Superior temporal gyrus (tissue), 1 donor: Measurements from ENCODE around the gene OR51G1.
"Not testable (repeated sequence)": the region's sequence is repeated elsewhere in the genome, so short reads cannot be mapped to it uniquely, and the experiment has no call there.

Experiments
- DNase-seq: peaks from one replicate; pipeline ENCODE4 v3.0.0-alpha.2; 2016; ENCODE audit errors: extremely low spot score

Gene OR51G1

GRCh38 chr11:4924239-4924638, at the start of gene OR51G1:
TSS of gene OR51G1 (minus strand) at chr11:4924339. CDS start at chr11:4924339, 0 bp downstream.
- no peak for DNase-seq

GRCh38 chr11:4962816-4963215, 38.7 kb upstream of the OR51G1 start:
- DNase-seq = no peak

- DNase-seq = no peak
These were observed 36.7 kb upstream of the OR51G1 start for GRCh38 chr11:4960877-4961276.

GRCh38 chr11:4957396-4957795, 33.3 kb upstream of the OR51G1 start:
- no peak for DNase-seq

GRCh38 chr11:4955613-4956012, 31.5 kb upstream of the OR51G1 start, which contains the start of gene OR51A2:
TSS of gene OR51A2 (minus strand) at chr11:4955713. CDS start at chr11:4955713, 0 bp downstream.
- DNase-seq = not testable (repeated sequence)

- DNase-seq = no peak
These were observed 23.4 kb upstream of the OR51G1 start, which contains the start of gene OR51A4 for GRCh38 chr11:4947505-4947904. TSS of gene OR51A4 (minus strand) at chr11:4947605. CDS start at chr11:4947100, 505 bp downstream.

GRCh38 chr11:4936745-4937144, 12.6 kb upstream of the OR51G1 start:
- no peak for DNase-seq

GRCh38 chr11:4932751-4933150, 8.6 kb upstream of the OR51G1 start:
- no peak for DNase-seq

- no peak for DNase-seq
These were observed 2.5 kb upstream of the OR51G1 start for GRCh38 chr11:4926608-4927007.

GRCh38 chr11:4922304-4922703, 1.8 kb downstream of the OR51G1 start:
- DNase-seq = no peak

GRCh38 chr11:4921796-4922195, 2.3 kb downstream of the OR51G1 start:
- no peak for DNase-seq

GRCh38 chr11:4919250-4919649, 4.9 kb downstream of the OR51G1 start, which contains the start of gene OR51G2:
TSS of gene OR51G2 (minus strand) at chr11:4919350. CDS start at chr11:4915663, 3,687 bp downstream.
- DNase-seq = no peak

GRCh38 chr11:4916581-4916980, 7.6 kb downstream of the OR51G1 start:
- DNase-seq = no peak

- DNase-seq = no peak
These were observed 20.7 kb downstream of the OR51G1 start, which contains the start of gene OR51A7 for GRCh38 chr11:4903484-4903883. TSS of gene OR51A7 (plus strand) at chr11:4903783. CDS start at chr11:4907370, 3,587 bp downstream.

- no peak for DNase-seq
These were observed 32.0 kb downstream of the OR51G1 start for GRCh38 chr11:4891996-4892640.

GRCh38 chr11:4890279-4890678, 33.9 kb downstream of the OR51G1 start:
- no peak for DNase-seq

GRCh38 chr11:4887591-4887990, 36.5 kb downstream of the OR51G1 start:
- DNase-seq = no peak

GRCh38 chr11:4886186-4886585, 38.0 kb downstream of the OR51G1 start:
- no peak for DNase-seq

GRCh38 chr11:4884361-4884760, 39.8 kb downstream of the OR51G1 start:
- DNase-seq = no peak

GRCh38 chr11:4882543-4882942, 41.6 kb downstream of the OR51G1 start:
- no peak for DNase-seq

GRCh38 chr11:4881860-4882500, 42.2 kb downstream of the OR51G1 start, which contains the start of gene OR51T1:
TSS of gene OR51T1 (plus strand) at chr11:4881900. CDS start at chr11:4881900, 0 bp downstream.
- DNase-seq = no peak

- no peak for DNase-seq
These were observed 43.0 kb downstream of the OR51G1 start for GRCh38 chr11:4881188-4881587.
